Testis (tissue), 2 donors: ENCODE data around the gene TFAP2A.

Experiments
- POLR2A ChIP-seq: fragments of 450-650 bp; IDR thresholded peaks from one replicate; pipeline ENCODE4 v1.6.1; 2017; ENCODE audit warnings: antibody characterized with exemption, mild to moderate bottlenecking, moderate library complexity
- TF ChIP-seq, protein P1 (sequence below), 3 experiments: fragments of 450-650 bp in 2 of 3; fragments of 200-600 bp in 1 of 3; sonication (generic) in 1 of 3; IDR thresholded peaks; one replicate each; pipeline ENCODE4 v1.5.1; 2016 to 2019; ENCODE audit warnings: antibody characterized with exemption in 3 of 3, mild to moderate bottlenecking in 2 of 3, moderate library complexity in 1 of 3

DNA sequence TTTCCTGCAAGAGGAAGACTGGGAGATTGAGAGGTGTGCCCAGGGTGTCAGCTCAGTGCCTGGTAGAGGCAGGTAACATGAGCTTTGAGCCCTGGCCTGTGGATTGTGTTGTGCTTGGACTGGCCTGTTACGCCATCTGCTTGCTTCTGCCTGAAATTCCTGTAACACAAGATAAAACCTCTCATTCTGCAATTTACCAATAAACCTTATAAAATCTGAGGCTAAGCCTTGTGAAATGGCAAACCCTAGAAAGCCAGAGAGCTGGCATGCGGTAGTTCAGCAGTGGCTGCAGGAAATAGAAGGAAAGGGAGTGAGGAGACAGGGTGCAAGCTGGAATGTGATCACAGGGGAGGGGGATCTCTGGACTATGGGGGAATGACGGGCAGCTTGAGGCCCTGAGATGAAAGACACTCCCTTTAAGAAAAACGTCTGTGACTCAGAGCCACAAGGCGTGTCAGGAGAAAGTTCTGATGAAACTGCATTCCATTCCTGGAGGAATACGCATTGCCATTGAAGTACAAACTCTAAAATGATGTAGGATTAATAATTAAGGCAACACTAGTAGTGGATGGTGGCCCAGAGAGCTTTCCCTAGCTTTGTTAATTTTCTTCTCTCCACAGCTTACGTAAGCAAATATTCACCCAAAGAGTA is 26.3 kb upstream of the TFAP2A start:
- TF ChIP-seq, protein P1, sequence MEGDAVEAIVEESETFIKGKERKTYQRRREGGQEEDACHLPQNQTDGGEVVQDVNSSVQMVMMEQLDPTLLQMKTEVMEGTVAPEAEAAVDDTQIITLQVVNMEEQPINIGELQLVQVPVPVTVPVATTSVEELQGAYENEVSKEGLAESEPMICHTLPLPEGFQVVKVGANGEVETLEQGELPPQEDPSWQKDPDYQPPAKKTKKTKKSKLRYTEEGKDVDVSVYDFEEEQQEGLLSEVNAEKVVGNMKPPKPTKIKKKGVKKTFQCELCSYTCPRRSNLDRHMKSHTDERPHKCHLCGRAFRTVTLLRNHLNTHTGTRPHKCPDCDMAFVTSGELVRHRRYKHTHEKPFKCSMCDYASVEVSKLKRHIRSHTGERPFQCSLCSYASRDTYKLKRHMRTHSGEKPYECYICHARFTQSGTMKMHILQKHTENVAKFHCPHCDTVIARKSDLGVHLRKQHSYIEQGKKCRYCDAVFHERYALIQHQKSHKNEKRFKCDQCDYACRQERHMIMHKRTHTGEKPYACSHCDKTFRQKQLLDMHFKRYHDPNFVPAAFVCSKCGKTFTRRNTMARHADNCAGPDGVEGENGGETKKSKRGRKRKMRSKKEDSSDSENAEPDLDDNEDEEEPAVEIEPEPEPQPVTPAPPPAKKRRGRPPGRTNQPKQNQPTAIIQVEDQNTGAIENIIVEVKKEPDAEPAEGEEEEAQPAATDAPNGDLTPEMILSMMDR (IDR thresholded peaks at IDR 0.05) = no peak
- TF ChIP-seq POLR2A = no peak
